BLaER1 (cell line): ENCODE measurements around the gene CDC5L.

Experiments used
- H3K27ac ChIP-seq: shearing (Covaris generic); formaldehyde crosslinking; 2 replicates; pipeline ENCODE4 v1.8.1; 2022
- H3K27me3 ChIP-seq: shearing (Covaris generic); formaldehyde crosslinking; 2 replicates; pipeline ENCODE4 v1.8.1; 2022
- H3K36me3 ChIP-seq: shearing (Covaris generic); formaldehyde crosslinking; 2 replicates; pipeline ENCODE4 v1.8.1; 2022
- H3K4me1 ChIP-seq: shearing (Covaris generic); formaldehyde crosslinking; 2 replicates; pipeline ENCODE4 v1.8.1; 2022
- H3K4me2 ChIP-seq: shearing (Covaris generic); formaldehyde crosslinking; 2 replicates; pipeline ENCODE4 v1.8.1; 2022
- H3K4me3 ChIP-seq: shearing (Covaris generic); formaldehyde crosslinking; 2 replicates; pipeline ENCODE4 v1.8.1; 2022
- H3K9ac ChIP-seq: shearing (Covaris generic); formaldehyde crosslinking; 2 replicates; pipeline ENCODE4 v1.8.1; 2022
- H3K9me3 ChIP-seq: shearing (Covaris generic); formaldehyde crosslinking; 2 replicates; pipeline ENCODE4 v1.8.1; 2022
- H4K20me1 ChIP-seq: shearing (Covaris generic); formaldehyde crosslinking; 2 replicates; pipeline ENCODE4 v1.8.1; 2022
- Cebpa-rat ChIP-seq: shearing (Covaris generic); IDR thresholded peaks from 2 replicates; pipeline ENCODE4 v1.8.1; 2022

Gene CDC5L

GRCh38 chr6:44431118-44431725 lies 43.7 kb downstream of the CDC5L start:
- peaks cover 78% of the 10 kb centered on the region for H3K36me3 ChIP-seq
- H3K27ac ChIP-seq = peak overlapping the region; percentile 65
- no peak overlapping the region for H3K4me3 ChIP-seq
- H3K4me2 ChIP-seq = peak overlapping the region; percentile 36
- no peak for TF ChIP-seq Cebpa-rat
- H4K20me1 ChIP-seq = no peaks in the 10 kb centered on the region
- no peak overlapping the region for H3K9ac ChIP-seq
- H3K9me3 ChIP-seq = no peaks in the 10 kb centered on the region
- no peaks in the 10 kb centered on the region for H3K27me3 ChIP-seq
- peaks cover 12% of the 10 kb centered on the region for H3K4me1 ChIP-seq

GRCh38 chr6:44432227-44432626 lies 44.7 kb downstream of the CDC5L start:
- Histone ChIP-seq H3K4me1 (peaks cover 12% of the 10 kb centered on the region), H3K9ac (no peak overlapping the region), H3K4me2 (no peak overlapping the region; the same call in 1 of the 2 replicates), H3K27me3 (no peaks in the 10 kb centered on the region), H3K36me3 (peaks cover 72% of the 10 kb centered on the region), H4K20me1 (no peaks in the 10 kb centered on the region), H3K4me3 (no peak overlapping the region), H3K9me3 (no peaks in the 10 kb centered on the region), H3K27ac (peak overlapping the region; percentile 65; the same call in 1 of the 2 replicates)
- TF ChIP-seq Cebpa-rat = no peak

GRCh38 chr6:44432726-44433125 lies 45.2 kb downstream of the CDC5L start:
- no peak overlapping the region for H3K4me3 ChIP-seq
- no peaks in the 10 kb centered on the region for H3K9me3 ChIP-seq
- no peak for TF ChIP-seq Cebpa-rat
- H3K4me1 ChIP-seq = peaks cover 12% of the 10 kb centered on the region
- no peak overlapping the region for H3K4me2 ChIP-seq
- H4K20me1 ChIP-seq = no peaks in the 10 kb centered on the region
- no peak overlapping the region for H3K27ac ChIP-seq
- no peaks in the 10 kb centered on the region for H3K27me3 ChIP-seq
- H3K9ac ChIP-seq = no peak overlapping the region
- peaks cover 70% of the 10 kb centered on the region for H3K36me3 ChIP-seq

- peaks cover 12% of the 10 kb centered on the region for H3K4me1 ChIP-seq
- peaks cover 71% of the 10 kb centered on the region for H3K36me3 ChIP-seq
Measured at GRCh38 chr6:44435500-44435899, 48.0 kb downstream of the CDC5L start.

GRCh38 chr6:44438827-44439226 lies 51.3 kb downstream of the CDC5L start:
- Histone ChIP-seq H3K4me3 (no peak overlapping the region), H3K27ac (no peak overlapping the region), H3K27me3 (no peaks in the 10 kb centered on the region), H3K9me3 (peaks cover 38% of the 10 kb centered on the region), H3K36me3 (peaks cover 82% of the 10 kb centered on the region), H3K4me2 (no peak overlapping the region), H3K9ac (no peak overlapping the region), H3K4me1 (no peaks in the 10 kb centered on the region), H4K20me1 (no peaks in the 10 kb centered on the region)
- no peak for TF ChIP-seq Cebpa-rat

More at GRCh38 chr6:44435500-44435899, 48.0 kb downstream of the CDC5L start:
- TF ChIP-seq Cebpa-rat = no peak
- Histone ChIP-seq H3K27ac (no peak overlapping the region), H4K20me1 (no peaks in the 10 kb centered on the region), H3K4me3 (no peak overlapping the region), H3K4me2 (no peak overlapping the region), H3K27me3 (no peaks in the 10 kb centered on the region), H3K9me3 (peaks cover 5% of the 10 kb centered on the region), H3K9ac (no peak overlapping the region)

- Histone ChIP-seq H3K9me3 (peaks cover 40% of the 10 kb centered on the region), H3K4me2 (no peak overlapping the region), H3K4me1 (no peaks in the 10 kb centered on the region), H3K27me3 (no peaks in the 10 kb centered on the region), H3K9ac (no peak overlapping the region), H3K27ac (no peak overlapping the region), H3K4me3 (no peak overlapping the region), H4K20me1 (peaks cover 4% of the 10 kb centered on the region; the same call in 1 of the 2 replicates), H3K36me3 (peaks cover 82% of the 10 kb centered on the region)
- TF ChIP-seq Cebpa-rat = no peak
Measured at GRCh38 chr6:44439270-44440045, 52.0 kb downstream of the CDC5L start.

- H4K20me1 ChIP-seq = peaks cover 10% of the 10 kb centered on the region; the same call in 1 of the 2 replicates
- no peaks in the 10 kb centered on the region for H3K4me1 ChIP-seq
- H3K9me3 ChIP-seq = peaks cover 40% of the 10 kb centered on the region
- no peak for TF ChIP-seq Cebpa-rat
- H3K27me3 ChIP-seq = no peaks in the 10 kb centered on the region
- 0 out of 2 replicates have a peak overlapping the region, but pooled peaks have one; percentile 26 for H3K4me3 ChIP-seq
- H3K4me2 ChIP-seq = no peak overlapping the region
- no peak overlapping the region for H3K27ac ChIP-seq
- no peak overlapping the region for H3K9ac ChIP-seq
- H3K36me3 ChIP-seq = peaks cover 87% of the 10 kb centered on the region
Measured at GRCh38 chr6:44441091-44441855, 53.8 kb downstream of the CDC5L start.

GRCh38 chr6:44442236-44442635 lies 54.7 kb downstream of the CDC5L start:
- Histone ChIP-seq H3K27me3 (no peaks in the 10 kb centered on the region), H3K4me3 (peak overlapping the region; percentile 26; the same call in 1 of the 2 replicates), H3K9me3 (peaks cover 40% of the 10 kb centered on the region), H3K27ac (no peak overlapping the region), H3K36me3 (peaks cover 93% of the 10 kb centered on the region), H3K9ac (no peak overlapping the region), H4K20me1 (peaks cover 10% of the 10 kb centered on the region; the same call in 1 of the 2 replicates), H3K4me2 (no peak overlapping the region), H3K4me1 (no peaks in the 10 kb centered on the region)
- no peak for TF ChIP-seq Cebpa-rat

GRCh38 chr6:44442833-44443444 lies 55.4 kb downstream of the CDC5L start:
- peaks cover 95% of the 10 kb centered on the region for H3K36me3 ChIP-seq
- no peak overlapping the region for H3K4me2 ChIP-seq
- H3K4me3 ChIP-seq = no peak overlapping the region
- H3K4me1 ChIP-seq = no peaks in the 10 kb centered on the region
- peaks cover 10% of the 10 kb centered on the region; the same call in 1 of the 2 replicates for H4K20me1 ChIP-seq
- H3K9ac ChIP-seq = no peak overlapping the region
- no peak overlapping the region for H3K27ac ChIP-seq
- TF ChIP-seq Cebpa-rat = no peak
- H3K27me3 ChIP-seq = no peaks in the 10 kb centered on the region
- peaks cover 40% of the 10 kb centered on the region for H3K9me3 ChIP-seq
